B cell (primary cell): ENCODE results near the gene ATP11C.
"Not testable (repeated sequence)": the region's sequence is repeated elsewhere in the genome, so short reads cannot be mapped to it uniquely, and the experiment has no call there.

ENCODE experiments used
- CTCF ChIP-seq: fragments of 200-600 bp; IDR thresholded peaks from one replicate; pipeline ENCODE4 v1.8.0; 2022; ENCODE audit warnings: antibody characterized with exemption, mild to moderate bottlenecking
- EZH2 ChIP-seq: IDR thresholded peaks from 2 replicates; pipeline ENCODE4 v1.6.1; 2012; ENCODE audit warnings: borderline replicate concordance, low read depth, mild to moderate bottlenecking, moderate library complexity, low read length; ENCODE audit not compliant: insufficient read depth, poor library complexity, severe bottlenecking

- TF ChIP-seq CTCF, EZH2: not testable (repeated sequence)
Observed at GRCh38 chrX:139966159-139966558, 33.3 kb upstream of the ATP11C start.
